ENCODE measurements around the gene ITGA2.

- TF ChIP-seq CTCF (IDR thresholded peaks at IDR 0.05; ENCODE audit: insufficient read depth, low read length, poor library complexity, severe bottlenecking) (no peak), EZH2phosphoT487 (conservative IDR thresholded peaks at IDR 0.05; ENCODE audit: low read length) (no peak)
Observed at GRCh38 chr5:53130266-53130665, 141.1 kb downstream of the ITGA2 start.
